ENCODE results near the gene RUNX3. TPM values are rescaled to one million over a fixed set of nuclear protein-coding genes. Genes with fewer than 3 reads are reported as not detected.

The RUNX3 gene
- total and polyA plus RNA-seq, 2 donors (not counting 1 experiment from before 2014, with no cell fraction given) = 0.48 to 0.66 TPM

GRCh38 chr1:24945354-24946326 lies 15.6 kb upstream of the RUNX3 start:
- TF ChIP-seq CTCF (conservative IDR thresholded peaks at IDR 0.05 in 1 of 2, IDR thresholded peaks at IDR 0.05 in 1 of 2; ENCODE audit: low read depth in 1 of 2, low read length in 2 of 2) (no peak), EZH2 (IDR thresholded peaks at IDR 0.05; ENCODE audit: low read length, missing control alignments) (no peak)
- no peak overlapping the region for H3K4me3 ChIP-seq (replicated peaks in 1 of 4; ENCODE audit: control extremely low read depth in 1 of 4, insufficient read depth in 1 of 4, low read depth in 3 of 4, low read length in 4 of 4)
- H2AFZ ChIP-seq (ENCODE audit: low read length) = no peak overlapping the region
- H3K9me3 ChIP-seq (ENCODE audit: control insufficient read depth, insufficient read depth, low read depth, low read length) = no peaks in the 10 kb centered on the region
- peaks cover 11% of the 10 kb centered on the region for H3K27me3 ChIP-seq (ENCODE audit: control insufficient read depth, insufficient read depth, low read length)
- DNase-seq (ENCODE audit: low read depth in 2 of 2) = no peak
- H3K4me2 ChIP-seq (ENCODE audit: extremely low read depth, insufficient read depth, low read length) = no peak overlapping the region
- H3K4me1 ChIP-seq (ENCODE audit: control insufficient read depth, extremely low read depth, insufficient read depth, low read length) = no peaks in the 10 kb centered on the region
- no peaks in the 10 kb centered on the region for H4K20me1 ChIP-seq (ENCODE audit: control insufficient read depth, extremely low read depth, insufficient read depth, low read length)
- H3K79me2 ChIP-seq (ENCODE audit: control insufficient read depth, insufficient read depth, low read length) = no peaks in the 10 kb centered on the region
- no peaks in the 10 kb centered on the region for H3K36me3 ChIP-seq (ENCODE audit: control insufficient read depth, insufficient read depth, low read length)
- no peak overlapping the region for H3K27ac ChIP-seq (ENCODE audit: insufficient read depth, low read length)
- H3K9ac ChIP-seq (ENCODE audit: insufficient read depth, low read length) = no peak overlapping the region

- Histone ChIP-seq H4K20me1 (ENCODE audit: control insufficient read depth, extremely low read depth, insufficient read depth, low read length) (peaks cover 1% of the 10 kb centered on the region), H3K27ac (ENCODE audit: insufficient read depth, low read length) (no peak overlapping the region), H3K4me2 (ENCODE audit: extremely low read depth, insufficient read depth, low read length) (no peak overlapping the region), H3K79me2 (ENCODE audit: control insufficient read depth, insufficient read depth, low read length) (no peaks in the 10 kb centered on the region), H3K36me3 (ENCODE audit: control insufficient read depth, insufficient read depth, low read length) (no peaks in the 10 kb centered on the region), H3K4me1 (ENCODE audit: control insufficient read depth, extremely low read depth, insufficient read depth, low read length) (no peaks in the 10 kb centered on the region), H3K9me3 (ENCODE audit: control insufficient read depth, insufficient read depth, low read depth, low read length) (no peaks in the 10 kb centered on the region), H3K27me3 (ENCODE audit: control insufficient read depth, insufficient read depth, low read length) (peaks cover 11% of the 10 kb centered on the region), H2AFZ (ENCODE audit: low read length) (no peak overlapping the region), H3K9ac (ENCODE audit: insufficient read depth, low read length) (no peak overlapping the region), H3K4me3 (replicated peaks in 1 of 4; ENCODE audit: control extremely low read depth in 1 of 4, insufficient read depth in 1 of 4, low read depth in 3 of 4, low read length in 4 of 4) (no peak overlapping the region)
- TF ChIP-seq EZH2 (IDR thresholded peaks at IDR 0.05; ENCODE audit: low read length, missing control alignments) = no peak
- no peak for TF ChIP-seq CTCF (conservative IDR thresholded peaks at IDR 0.05 in 1 of 2, IDR thresholded peaks at IDR 0.05 in 1 of 2; ENCODE audit: low read depth in 1 of 2, low read length in 2 of 2)
- DNase-seq (ENCODE audit: low read depth in 2 of 2) = no peak
These were observed 14.2 kb upstream of the RUNX3 start for GRCh38 chr1:24944318-24944717.

GRCh38 chr1:24942789-24943188 lies 12.7 kb upstream of the RUNX3 start:
- Histone ChIP-seq H3K4me1 (ENCODE audit: control insufficient read depth, extremely low read depth, insufficient read depth, low read length) (no peaks in the 10 kb centered on the region), H3K27me3 (ENCODE audit: control insufficient read depth, insufficient read depth, low read length) (peaks cover 11% of the 10 kb centered on the region), H3K27ac (ENCODE audit: insufficient read depth, low read length) (no peak overlapping the region), H2AFZ (ENCODE audit: low read length) (no peak overlapping the region), H3K36me3 (ENCODE audit: control insufficient read depth, insufficient read depth, low read length) (no peaks in the 10 kb centered on the region), H3K9ac (ENCODE audit: insufficient read depth, low read length) (no peak overlapping the region), H3K79me2 (ENCODE audit: control insufficient read depth, insufficient read depth, low read length) (no peaks in the 10 kb centered on the region), H3K9me3 (ENCODE audit: control insufficient read depth, insufficient read depth, low read depth, low read length) (no peaks in the 10 kb centered on the region), H4K20me1 (ENCODE audit: control insufficient read depth, extremely low read depth, insufficient read depth, low read length) (peaks cover 1% of the 10 kb centered on the region), H3K4me2 (ENCODE audit: extremely low read depth, insufficient read depth, low read length) (no peak overlapping the region), H3K4me3 (replicated peaks in 1 of 4; ENCODE audit: control extremely low read depth in 1 of 4, insufficient read depth in 1 of 4, low read depth in 3 of 4, low read length in 4 of 4) (no peak overlapping the region)
- no peak for DNase-seq (ENCODE audit: low read depth in 2 of 2)
- no peak for TF ChIP-seq CTCF (conservative IDR thresholded peaks at IDR 0.05 in 1 of 2, IDR thresholded peaks at IDR 0.05 in 1 of 2; ENCODE audit: low read depth in 1 of 2, low read length in 2 of 2)
- TF ChIP-seq EZH2 (IDR thresholded peaks at IDR 0.05; ENCODE audit: low read length, missing control alignments) = no peak

Data from fibroblast of lung (primary cell).